ENCODE measurements around the gene PRKAG2.

The PRKAG2 gene

DNA sequence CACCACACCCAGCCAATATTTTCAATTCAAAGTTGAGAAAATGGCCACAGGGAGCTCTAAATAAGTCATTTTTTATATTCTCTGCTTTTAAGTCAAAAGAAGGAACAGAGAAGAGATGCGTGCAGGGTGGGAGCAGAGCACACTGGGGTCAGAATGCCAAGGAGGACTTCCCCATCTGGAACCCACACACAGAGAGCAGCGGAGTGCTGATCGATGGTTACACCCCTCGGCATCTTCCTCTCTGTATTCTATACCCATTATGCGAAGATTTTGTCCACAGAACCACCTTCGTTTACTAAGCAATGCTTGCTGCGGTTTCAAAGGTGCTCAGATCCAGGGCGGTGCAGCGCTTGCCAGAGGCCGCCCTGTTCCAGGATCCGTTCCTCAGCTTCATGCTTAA lies 265.9 kb downstream of the PRKAG2 start:
- H3K4me1 ChIP-seq (ENCODE audit: control insufficient read depth, insufficient read depth, low read length), result peaks cover 14% of the 10 kb centered on the region

DNA sequence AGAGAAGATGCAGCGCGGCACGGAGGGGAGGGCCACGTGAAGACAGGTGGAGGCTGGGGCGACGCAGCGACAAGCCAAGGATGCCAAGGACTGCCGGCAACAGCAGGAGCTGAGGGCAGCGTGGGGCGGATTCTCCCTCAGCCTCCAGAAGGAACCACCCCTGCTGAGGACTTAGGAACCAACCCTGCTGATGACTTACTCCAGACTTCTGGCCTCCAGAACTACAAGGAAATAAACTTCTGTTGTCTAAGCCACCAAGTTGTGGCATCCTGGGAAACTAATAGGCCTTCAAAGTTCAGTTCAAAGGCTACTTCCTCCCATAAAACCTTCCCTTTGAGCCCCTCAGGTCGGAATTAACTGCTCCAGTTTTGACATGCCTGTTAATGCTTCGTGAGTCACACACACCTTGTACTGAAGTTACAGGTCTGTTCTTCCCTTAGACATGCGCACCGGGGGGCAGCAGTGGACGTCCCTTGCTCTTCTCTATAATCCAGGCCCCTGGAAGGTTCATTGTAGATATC lies 268.8 kb downstream of the PRKAG2 start:
- H3K27me3 ChIP-seq (ENCODE audit: control insufficient read depth, insufficient read depth, low read length), result no peaks in the 10 kb centered on the region
- H3K9me3 ChIP-seq (ENCODE audit: control insufficient read depth, low read length), result no peaks in the 10 kb centered on the region
- peaks cover 8% of the 10 kb centered on the region for H3K4me1 ChIP-seq (ENCODE audit: control insufficient read depth, insufficient read depth, low read length)
- H3K9ac ChIP-seq (ENCODE audit: low read length), result no peak overlapping the region
- no peaks in the 10 kb centered on the region for H3K36me3 ChIP-seq (ENCODE audit: control insufficient read depth, insufficient read depth, low read length)
- H3K4me3 ChIP-seq (ENCODE audit: low read length), result no peak overlapping the region

More for the DNA sequence above, 265.9 kb downstream of the PRKAG2 start:
- Histone ChIP-seq H3K4me3 (ENCODE audit: low read length) (no peak overlapping the region), H3K36me3 (ENCODE audit: control insufficient read depth, insufficient read depth, low read length) (no peaks in the 10 kb centered on the region), H3K9ac (ENCODE audit: low read length) (no peak overlapping the region), H3K9me3 (ENCODE audit: control insufficient read depth, low read length) (no peaks in the 10 kb centered on the region), H3K27me3 (ENCODE audit: control insufficient read depth, insufficient read depth, low read length) (no peaks in the 10 kb centered on the region)

DNA sequence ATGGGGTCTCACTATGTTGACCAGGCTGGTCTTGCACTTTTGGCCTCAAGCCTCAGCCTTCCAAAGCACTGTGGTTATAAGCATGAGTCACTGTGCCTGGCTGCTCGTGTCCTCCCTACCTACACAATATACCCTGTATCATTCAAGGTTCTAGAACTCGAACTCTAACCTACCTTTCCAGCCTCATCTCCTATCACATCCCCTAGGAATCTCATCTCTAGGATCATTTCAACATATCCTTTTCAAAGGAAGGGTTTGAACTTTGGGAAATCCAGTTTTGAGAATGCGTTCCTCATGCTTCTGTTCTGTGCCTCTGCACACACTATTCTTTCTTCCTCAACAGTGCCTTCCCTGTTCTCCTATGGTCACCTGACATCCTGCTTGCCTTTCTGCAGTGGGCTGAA lies 269.4 kb downstream of the PRKAG2 start:
- H3K4me1 ChIP-seq (ENCODE audit: control insufficient read depth, insufficient read depth, low read length), result peaks cover 8% of the 10 kb centered on the region
- H3K9me3 ChIP-seq (ENCODE audit: control insufficient read depth, low read length), result no peaks in the 10 kb centered on the region
- no peaks in the 10 kb centered on the region for H3K27me3 ChIP-seq (ENCODE audit: control insufficient read depth, insufficient read depth, low read length)
- no peak overlapping the region for H3K9ac ChIP-seq (ENCODE audit: low read length)
- no peaks in the 10 kb centered on the region for H3K36me3 ChIP-seq (ENCODE audit: control insufficient read depth, insufficient read depth, low read length)
- no peak overlapping the region for H3K4me3 ChIP-seq (ENCODE audit: low read length)

DNA sequence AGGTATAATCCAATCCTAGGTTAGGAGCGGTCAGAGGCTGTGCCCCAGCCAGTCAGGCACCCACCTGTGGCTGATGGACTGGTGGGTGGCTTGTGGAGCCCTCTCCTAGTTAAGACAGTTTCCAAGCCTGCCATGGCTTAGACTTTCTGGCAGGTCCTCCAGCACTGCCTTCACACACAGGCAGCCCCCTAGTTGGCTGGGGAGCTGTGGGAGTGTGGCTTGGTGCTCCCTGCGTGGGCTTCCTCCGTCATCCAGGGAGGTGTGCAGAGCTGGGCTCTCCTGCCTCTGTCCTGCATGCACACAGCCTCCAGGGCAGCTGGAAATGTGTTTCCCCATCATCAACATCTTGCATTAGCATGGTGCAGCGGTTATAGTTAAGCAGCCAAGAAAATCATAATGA lies 273.0 kb downstream of the PRKAG2 start:
- H3K27me3 ChIP-seq (ENCODE audit: control insufficient read depth, insufficient read depth, low read length), result no peaks in the 10 kb centered on the region

DNA sequence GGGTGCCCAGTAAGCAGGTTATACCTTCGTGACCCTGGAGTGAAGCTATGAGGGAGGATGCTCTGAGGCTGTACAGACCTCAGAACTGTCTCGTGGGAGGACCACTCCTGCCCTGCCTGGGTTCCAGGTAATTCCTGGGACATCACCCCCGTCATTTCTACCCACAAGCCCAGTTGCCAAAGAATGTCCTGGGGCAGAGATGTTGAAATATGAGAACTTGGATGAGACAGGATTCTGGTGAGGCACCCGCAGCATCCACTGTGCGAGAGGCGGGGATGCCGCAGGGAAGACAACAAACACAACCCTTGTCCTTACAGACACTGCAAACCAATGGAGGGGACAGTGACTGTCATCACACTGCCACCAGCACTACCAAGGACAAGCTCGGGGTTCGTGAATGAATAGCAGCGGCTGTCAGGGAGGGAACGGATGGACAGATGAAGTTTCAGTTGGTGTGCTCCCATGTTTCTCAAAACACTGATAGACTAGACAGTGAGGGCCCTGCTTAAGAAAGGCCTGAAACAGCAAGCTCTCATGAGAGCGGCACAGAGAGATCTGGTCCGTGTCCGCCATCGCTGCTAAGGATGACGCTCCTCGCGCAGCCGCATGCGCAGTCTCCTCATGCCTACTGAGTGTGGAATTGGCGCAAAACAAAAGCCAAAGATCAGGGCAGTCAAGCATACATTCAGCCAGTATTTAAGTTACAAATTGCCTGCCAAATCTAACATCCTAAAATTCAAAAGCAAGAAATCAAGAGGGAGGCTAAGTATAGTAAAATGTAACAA lies 275.2 kb downstream of the PRKAG2 start:
- Histone ChIP-seq H3K9ac (ENCODE audit: low read length) (no peak overlapping the region), H3K36me3 (ENCODE audit: control insufficient read depth, insufficient read depth, low read length) (no peaks in the 10 kb centered on the region), H3K4me1 (ENCODE audit: control insufficient read depth, insufficient read depth, low read length) (peaks cover 7% of the 10 kb centered on the region), H3K4me3 (ENCODE audit: low read length) (no peak overlapping the region), H3K27me3 (ENCODE audit: control insufficient read depth, insufficient read depth, low read length) (no peaks in the 10 kb centered on the region), H3K9me3 (ENCODE audit: control insufficient read depth, low read length) (no peaks in the 10 kb centered on the region)

More for the DNA sequence above, 273.0 kb downstream of the PRKAG2 start:
- no peak overlapping the region for H3K4me3 ChIP-seq (ENCODE audit: low read length)
- peaks cover 7% of the 10 kb centered on the region for H3K4me1 ChIP-seq (ENCODE audit: control insufficient read depth, insufficient read depth, low read length)
- no peak overlapping the region for H3K9ac ChIP-seq (ENCODE audit: low read length)
- no peaks in the 10 kb centered on the region for H3K9me3 ChIP-seq (ENCODE audit: control insufficient read depth, low read length)
- H3K36me3 ChIP-seq (ENCODE audit: control insufficient read depth, insufficient read depth, low read length), result no peaks in the 10 kb centered on the region

DNA sequence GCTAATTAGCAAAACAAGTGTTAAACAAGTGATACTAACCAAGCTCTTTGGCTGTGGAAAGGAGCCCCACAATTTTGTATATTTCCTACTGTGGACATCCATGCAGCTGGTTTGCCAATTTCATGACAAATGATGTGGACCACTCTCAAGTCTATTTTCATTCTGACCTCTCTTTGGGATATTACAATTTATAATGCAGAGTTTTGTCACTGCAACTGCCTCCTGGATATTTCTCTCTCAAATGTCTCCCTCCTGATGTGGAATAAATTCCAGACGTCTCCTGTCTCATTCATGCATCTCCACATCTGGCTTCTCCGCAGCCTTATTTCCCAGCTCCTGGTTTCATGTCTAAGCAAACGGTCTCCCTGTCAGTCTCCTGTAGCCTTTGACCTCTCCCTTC lies 276.6 kb downstream of the PRKAG2 start:
- H3K36me3 ChIP-seq (ENCODE audit: control insufficient read depth, insufficient read depth, low read length), result no peaks in the 10 kb centered on the region
- H3K27me3 ChIP-seq (ENCODE audit: control insufficient read depth, insufficient read depth, low read length), result no peaks in the 10 kb centered on the region
- H3K4me3 ChIP-seq (ENCODE audit: low read length), result no peak overlapping the region
- peaks cover 7% of the 10 kb centered on the region for H3K4me1 ChIP-seq (ENCODE audit: control insufficient read depth, insufficient read depth, low read length)
- H3K9ac ChIP-seq (ENCODE audit: low read length), result no peak overlapping the region
- H3K9me3 ChIP-seq (ENCODE audit: control insufficient read depth, low read length), result no peaks in the 10 kb centered on the region

DNA sequence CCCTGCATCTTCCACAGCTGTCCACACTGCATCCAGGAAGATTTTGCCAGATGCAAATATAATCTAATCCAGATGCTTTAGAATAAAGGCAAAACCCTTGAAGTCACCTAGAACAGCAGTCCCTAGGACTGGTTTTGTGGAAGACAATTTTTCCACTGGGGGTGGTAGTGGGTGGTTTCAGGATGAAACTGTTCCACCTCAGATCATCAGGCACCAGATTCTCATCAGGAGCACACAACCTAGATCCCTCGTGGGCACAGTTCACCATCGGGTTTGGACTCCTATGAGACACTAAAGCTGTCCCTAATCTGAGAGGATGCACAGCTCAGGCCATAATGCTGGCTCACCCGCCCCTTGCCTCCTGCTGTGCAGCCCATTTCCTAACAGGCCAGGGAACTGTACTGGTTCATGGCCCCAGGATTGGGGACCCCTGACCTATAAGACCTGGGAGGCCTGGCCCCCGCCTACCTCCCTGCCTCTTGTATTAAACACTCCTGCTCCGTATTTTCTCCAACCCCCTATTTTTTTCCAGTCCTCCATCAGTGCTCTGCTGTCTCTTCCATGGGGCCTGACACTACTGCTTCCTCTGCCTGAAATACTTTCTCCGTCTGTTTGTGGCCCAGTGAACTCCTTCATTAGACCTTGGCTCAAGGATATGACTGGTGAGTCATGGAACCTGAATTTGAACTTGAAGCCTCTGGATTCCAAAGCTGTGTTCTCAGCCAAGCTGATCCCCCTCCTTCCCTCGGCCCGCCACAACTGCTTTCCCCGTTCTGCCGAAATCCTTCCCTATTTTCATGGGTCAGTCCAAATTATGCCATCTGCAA lies 277.3 kb downstream of the PRKAG2 start:
- Histone ChIP-seq H3K9ac (ENCODE audit: low read length) (no peak overlapping the region), H3K36me3 (ENCODE audit: control insufficient read depth, insufficient read depth, low read length) (no peaks in the 10 kb centered on the region), H3K27me3 (ENCODE audit: control insufficient read depth, insufficient read depth, low read length) (no peaks in the 10 kb centered on the region), H3K4me3 (ENCODE audit: low read length) (no peak overlapping the region), H3K4me1 (ENCODE audit: control insufficient read depth, insufficient read depth, low read length) (peaks cover 7% of the 10 kb centered on the region), H3K9me3 (ENCODE audit: control insufficient read depth, low read length) (no peaks in the 10 kb centered on the region)

DNA sequence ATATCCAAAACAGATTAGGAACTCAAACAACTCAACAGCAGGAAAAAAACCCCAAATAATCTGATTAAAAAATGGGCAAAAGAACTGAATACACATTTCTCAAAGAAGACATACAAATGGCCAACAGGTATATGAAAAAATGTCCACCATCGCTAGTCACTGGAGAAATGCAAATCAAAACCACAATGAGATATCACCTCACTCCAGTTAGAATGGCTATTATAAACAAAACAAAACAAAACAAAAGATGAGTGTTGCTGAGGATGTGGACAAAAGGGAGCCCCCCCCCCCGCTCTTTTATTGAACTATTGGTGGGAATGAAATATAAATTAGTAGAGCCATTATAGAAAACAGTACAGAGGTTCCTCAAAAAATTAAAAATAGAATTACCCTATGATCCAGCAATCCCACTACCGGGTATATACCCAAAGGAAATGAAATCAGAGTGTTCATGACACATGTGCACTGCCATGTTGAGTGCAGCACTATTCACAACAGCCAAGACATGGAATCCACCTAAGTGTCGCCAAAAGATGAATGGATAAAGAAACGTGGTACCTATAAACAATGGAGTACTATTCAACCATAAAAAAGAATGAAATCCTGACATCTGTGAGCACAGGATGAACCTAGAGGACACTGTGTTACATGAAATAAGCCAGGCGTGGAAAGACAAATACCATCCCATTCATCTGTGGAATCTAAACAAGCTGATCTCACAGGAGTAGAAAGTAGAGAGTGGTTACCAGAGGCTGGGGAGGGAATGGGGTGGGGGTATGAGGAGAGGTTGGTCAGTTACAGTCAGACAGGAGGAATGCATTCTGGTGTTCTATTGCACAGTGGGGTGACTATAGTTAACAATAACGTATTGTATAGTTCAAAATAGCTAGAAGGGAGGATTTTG lies 279.1 kb downstream of the PRKAG2 start:
- Histone ChIP-seq H3K4me3 (ENCODE audit: low read length) (no peak overlapping the region), H3K36me3 (ENCODE audit: control insufficient read depth, insufficient read depth, low read length) (no peaks in the 10 kb centered on the region), H3K4me1 (ENCODE audit: control insufficient read depth, insufficient read depth, low read length) (peaks cover 7% of the 10 kb centered on the region), H3K9ac (ENCODE audit: low read length) (no peak overlapping the region), H3K27me3 (ENCODE audit: control insufficient read depth, insufficient read depth, low read length) (no peaks in the 10 kb centered on the region), H3K9me3 (ENCODE audit: control insufficient read depth, low read length) (no peaks in the 10 kb centered on the region)

DNA sequence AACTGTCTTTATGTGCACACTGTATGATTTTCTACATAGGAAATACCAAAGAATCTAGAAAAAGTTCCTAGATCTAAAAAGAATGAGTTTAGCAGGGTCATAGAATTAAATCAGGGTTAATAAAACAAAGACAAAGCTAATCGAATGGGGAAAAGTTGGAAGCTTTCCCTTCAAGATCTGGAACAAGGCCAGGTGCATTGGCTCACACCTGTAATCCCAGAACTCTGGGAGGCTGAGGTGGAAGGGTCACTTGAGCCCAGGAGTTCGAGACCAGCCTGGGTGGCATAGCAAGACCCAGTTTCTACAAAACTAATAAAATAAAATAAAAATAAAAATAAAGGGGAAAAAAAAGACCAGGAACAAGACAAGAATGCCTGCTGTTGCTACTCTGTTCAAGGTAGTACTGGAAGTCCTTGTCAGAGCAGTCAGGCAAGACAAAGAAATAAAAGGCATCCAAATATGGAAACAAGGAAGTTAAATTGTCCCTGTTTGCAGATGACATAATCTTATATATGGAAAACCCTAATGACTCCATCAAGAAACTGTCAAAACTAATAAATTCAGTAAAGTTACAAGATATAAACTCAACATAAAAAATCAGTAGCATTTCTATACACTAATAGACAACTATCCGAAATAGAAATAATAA lies 281.1 kb downstream of the PRKAG2 start:
- H3K27me3 ChIP-seq (ENCODE audit: control insufficient read depth, insufficient read depth, low read length), result no peaks in the 10 kb centered on the region
- no peaks in the 10 kb centered on the region for H3K9me3 ChIP-seq (ENCODE audit: control insufficient read depth, low read length)
- H3K4me1 ChIP-seq (ENCODE audit: control insufficient read depth, insufficient read depth, low read length), result peaks cover 7% of the 10 kb centered on the region
- no peak overlapping the region for H3K9ac ChIP-seq (ENCODE audit: low read length)
- no peak overlapping the region for H3K4me3 ChIP-seq (ENCODE audit: low read length)
- no peaks in the 10 kb centered on the region for H3K36me3 ChIP-seq (ENCODE audit: control insufficient read depth, insufficient read depth, low read length)

DNA sequence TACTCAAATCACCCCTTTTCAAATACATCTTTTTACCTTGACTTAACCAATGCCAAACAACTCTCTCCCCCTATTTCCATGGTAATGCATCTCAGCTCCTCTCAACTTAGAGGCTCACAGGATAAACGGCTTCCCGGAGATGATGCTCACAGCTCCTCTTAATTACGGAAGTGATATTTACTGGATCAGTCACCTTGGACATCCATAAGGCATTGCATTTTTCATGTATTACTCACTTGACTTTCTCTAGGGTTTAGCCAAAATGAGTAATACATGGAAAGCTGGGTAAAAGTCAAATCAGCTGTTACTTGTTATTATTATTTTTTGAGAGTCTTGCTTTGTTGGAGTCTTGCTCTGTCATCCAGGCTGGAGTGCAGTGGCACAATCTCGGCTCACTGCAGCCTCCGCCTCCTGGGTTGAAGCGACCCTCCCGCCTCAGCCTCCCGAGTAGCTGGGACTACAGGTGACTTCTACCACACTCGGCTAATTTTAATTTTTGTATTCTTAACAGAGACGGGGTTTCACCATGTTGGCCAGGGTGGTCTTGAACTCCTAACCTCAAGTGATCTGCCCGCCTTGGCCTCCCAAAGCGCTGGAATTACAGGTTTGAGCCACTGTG lies 283.9 kb downstream of the PRKAG2 start:
- Histone ChIP-seq H3K4me3 (ENCODE audit: low read length) (no peak overlapping the region), H3K4me1 (ENCODE audit: control insufficient read depth, insufficient read depth, low read length) (no peaks in the 10 kb centered on the region), H3K27me3 (ENCODE audit: control insufficient read depth, insufficient read depth, low read length) (no peaks in the 10 kb centered on the region), H3K9ac (ENCODE audit: low read length) (no peak overlapping the region), H3K36me3 (ENCODE audit: control insufficient read depth, insufficient read depth, low read length) (no peaks in the 10 kb centered on the region), H3K9me3 (ENCODE audit: control insufficient read depth, low read length) (no peaks in the 10 kb centered on the region)

DNA sequence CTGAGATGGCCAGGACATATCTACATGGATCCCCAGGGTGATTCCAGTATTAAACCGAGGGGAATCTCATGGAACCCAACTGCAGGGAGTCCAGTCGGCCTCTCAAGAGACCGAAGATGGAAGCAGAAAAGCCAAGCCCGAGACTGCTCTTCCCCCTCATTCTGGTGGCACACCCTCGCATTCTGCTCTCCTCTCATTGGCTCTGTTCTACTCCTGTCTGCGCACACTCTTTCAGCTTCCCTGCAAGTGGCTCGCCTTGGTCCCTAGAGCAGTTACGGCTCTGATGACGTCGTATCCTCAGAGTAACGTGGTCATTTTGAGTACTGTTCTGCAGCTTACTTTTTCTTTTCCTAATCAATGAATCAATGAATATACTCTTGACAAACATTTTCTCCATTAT lies 284.6 kb downstream of the PRKAG2 start:
- no peaks in the 10 kb centered on the region for H3K4me1 ChIP-seq (ENCODE audit: control insufficient read depth, insufficient read depth, low read length)
- no peak overlapping the region for H3K4me3 ChIP-seq (ENCODE audit: low read length)
- H3K9ac ChIP-seq (ENCODE audit: low read length), result no peak overlapping the region

More for the DNA sequence above, 284.6 kb downstream of the PRKAG2 start:
- Histone ChIP-seq H3K27me3 (ENCODE audit: control insufficient read depth, insufficient read depth, low read length) (no peaks in the 10 kb centered on the region), H3K9me3 (ENCODE audit: control insufficient read depth, low read length) (no peaks in the 10 kb centered on the region), H3K36me3 (ENCODE audit: control insufficient read depth, insufficient read depth, low read length) (no peaks in the 10 kb centered on the region)

Data from mucosa of stomach (tissue), 1 donor.